EL (cell line): ENCODE results near the gene ARSB.
A peak's percentile ranks its signal among the peaks of the same experiment; 100 is the strongest.

ENCODE experiments used
- DNase-seq: peaks from one replicate; pipeline ENCODE4 v3.0.0-alpha.2; 2016

ARSB gene

DNA sequence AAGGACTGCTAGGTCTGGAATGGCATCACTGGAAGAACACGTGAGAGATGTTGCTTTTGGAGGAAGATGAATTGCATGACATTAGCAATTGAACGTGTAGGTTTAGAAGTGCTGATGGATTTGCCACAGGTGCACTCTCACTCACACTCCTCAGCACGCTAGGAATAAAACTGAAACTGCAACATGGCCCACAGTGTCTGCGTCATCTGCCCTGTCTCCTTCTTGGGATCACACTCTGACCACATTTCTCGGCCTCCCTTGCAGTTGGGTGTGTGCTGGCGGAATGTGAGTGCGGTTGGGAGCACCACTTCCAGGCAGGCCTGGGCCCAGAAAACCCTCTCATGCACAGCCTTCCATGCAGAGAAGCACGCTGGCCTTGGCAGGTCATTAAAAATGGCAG, 183.7 kb downstream of the ARSB start:
- DNase-seq = no peak

GRCh38 chr5:78799266-78800017, 185.7 kb downstream of the ARSB start:
- peak; percentile 69 for DNase-seq

GRCh38 chr5:78798673-78799029, 186.5 kb downstream of the ARSB start:
- DNase-seq = no peak

- no peak for DNase-seq
These were observed 187.0 kb downstream of the ARSB start for GRCh38 chr5:78797936-78798672.

- DNase-seq = peak; percentile 28
These were observed 189.4 kb downstream of the ARSB start for GRCh38 chr5:78795757-78796156.

DNA sequence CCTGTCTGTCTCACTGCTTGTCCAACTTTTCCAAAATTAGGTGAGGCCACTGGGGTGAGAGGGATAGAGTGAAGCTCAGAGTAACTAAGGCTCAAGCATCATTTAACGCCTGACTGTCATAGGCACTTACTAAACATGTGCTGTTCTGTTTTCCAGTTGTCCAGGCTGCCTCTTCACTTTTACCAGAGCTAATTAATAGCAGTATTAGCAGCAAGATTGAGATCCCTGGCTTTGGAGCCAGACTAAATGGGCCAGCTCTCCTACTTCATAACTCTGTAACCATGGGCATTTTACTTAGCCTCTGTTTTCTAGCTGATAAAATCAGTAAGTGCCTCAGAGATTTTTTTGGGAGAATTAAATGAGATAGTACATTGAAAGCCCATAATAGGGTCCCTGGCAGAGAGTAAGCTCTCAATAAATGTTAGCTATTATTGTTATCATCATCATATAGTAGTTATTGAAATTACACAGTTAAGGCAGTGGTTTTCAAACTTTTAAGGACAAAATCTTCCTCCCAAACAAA, 190.4 kb downstream of the ARSB start:
- DNase-seq = no peak

DNA sequence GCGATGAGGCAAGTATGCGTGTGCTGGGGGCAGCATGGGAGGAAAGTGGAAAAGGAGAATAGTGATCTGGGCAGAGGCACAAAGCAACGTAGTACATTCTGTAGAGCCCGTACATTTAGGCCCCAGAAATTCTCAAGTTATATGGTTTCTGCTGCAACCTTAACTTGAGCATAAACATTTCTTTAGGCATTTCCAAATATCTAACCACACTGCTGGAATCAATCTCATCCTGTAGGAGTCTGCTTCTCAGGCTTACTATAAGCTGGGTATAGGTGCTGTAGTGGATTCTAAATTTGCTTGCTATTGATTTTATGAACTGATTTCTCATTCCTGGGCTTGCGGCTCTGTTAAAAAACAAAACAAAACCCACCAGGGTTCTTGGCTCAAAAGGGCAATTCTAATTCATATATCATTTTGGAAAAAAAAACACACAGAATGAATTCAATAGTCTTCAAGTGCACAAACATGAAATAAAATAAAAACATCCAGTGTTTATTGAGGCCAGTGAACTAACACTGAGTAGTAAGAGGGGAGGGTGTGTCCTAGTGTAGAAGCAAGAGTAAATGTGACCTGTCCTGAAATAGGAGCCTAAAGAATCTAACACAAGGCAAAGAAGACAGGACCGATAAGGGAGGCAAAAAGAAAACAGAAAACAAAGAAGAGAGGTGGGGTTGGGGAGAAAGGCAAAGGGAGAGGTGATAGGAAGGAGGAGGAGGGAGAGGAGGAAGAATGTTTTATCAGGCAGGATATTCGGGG, 191.0 kb downstream of the ARSB start:
- DNase-seq = no peak

DNA sequence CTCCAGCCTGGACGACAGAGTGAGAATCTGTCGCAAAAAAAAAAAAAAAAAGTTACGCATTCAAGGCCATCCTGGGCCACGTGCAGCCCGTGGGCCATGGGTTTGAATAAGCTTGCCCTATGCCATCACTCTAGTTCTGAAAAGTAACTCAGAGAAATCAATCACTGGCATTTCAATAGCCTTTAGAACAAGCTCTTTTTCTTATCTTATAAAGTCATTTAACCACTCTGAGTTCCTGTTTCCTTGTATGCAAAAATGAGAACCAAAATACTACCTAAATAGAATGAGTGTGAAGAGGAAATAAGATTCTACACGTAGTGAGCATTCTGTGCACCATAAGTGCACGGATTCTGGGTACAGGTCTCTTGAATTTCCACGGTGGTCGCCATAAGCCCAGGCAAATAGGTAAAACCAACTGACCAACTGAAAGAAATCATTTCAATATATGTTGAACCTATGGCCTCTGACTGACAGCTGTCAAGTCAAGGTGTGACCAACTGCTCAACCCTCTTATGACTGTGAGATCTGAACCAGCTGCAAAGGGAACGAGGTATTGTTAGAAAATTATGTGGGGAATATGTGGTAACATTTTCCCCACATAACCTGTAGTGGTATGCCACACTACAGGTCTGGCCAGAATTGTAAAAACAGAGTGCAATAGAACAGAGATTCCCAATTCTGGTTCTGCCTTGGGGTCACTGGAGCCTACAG, 192.6 kb downstream of the ARSB start:
- no peak for DNase-seq

DNA sequence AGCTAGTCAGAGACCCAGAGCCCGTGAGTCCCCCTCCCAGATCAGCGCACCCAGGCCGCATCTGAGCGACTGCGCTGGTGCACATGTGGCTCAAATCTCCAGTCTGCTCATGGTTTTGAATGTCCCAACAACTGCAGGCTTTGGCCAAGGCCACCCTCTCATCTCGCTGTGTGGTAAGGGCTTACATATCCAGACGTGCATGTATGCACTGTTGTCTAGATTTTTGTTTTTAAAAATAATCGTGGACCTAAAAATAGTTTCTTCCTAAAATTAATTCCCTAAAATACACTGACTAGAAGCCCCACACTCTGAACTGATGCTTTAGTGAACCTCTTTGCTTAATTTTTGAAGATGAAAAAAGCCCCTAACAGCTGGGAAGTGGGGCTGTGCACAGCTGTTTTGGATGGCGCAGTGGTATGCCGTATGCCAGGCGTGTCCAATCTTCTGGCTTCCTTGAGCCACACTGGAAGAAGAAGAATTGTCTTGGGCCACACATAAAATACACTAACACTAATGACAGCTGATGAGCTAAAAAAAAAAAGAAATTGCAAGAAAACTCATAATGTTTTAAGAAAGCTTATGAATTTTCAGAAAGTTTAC, 193.5 kb downstream of the ARSB start:
- DNase-seq = no peak

DNA sequence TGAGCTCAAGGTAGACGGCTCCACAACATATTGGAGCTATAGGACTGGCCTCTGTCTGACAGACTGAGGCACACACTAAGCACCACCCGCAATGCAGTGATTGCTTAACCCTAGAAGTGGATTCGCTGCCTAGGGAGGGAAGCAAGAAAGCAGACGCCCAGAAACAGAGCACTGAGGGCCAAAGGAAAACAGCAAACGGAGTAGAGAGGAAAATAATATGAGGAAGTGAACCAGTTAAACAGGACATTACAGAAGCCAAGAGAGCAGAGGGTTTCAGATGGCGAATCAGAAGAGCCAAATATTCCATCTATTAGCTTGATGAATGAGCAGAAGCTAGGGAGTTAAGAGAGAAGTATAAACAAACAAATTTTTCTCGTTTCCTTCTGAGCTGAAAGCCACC, 197.3 kb downstream of the ARSB start:
- DNase-seq = no peak

DNA sequence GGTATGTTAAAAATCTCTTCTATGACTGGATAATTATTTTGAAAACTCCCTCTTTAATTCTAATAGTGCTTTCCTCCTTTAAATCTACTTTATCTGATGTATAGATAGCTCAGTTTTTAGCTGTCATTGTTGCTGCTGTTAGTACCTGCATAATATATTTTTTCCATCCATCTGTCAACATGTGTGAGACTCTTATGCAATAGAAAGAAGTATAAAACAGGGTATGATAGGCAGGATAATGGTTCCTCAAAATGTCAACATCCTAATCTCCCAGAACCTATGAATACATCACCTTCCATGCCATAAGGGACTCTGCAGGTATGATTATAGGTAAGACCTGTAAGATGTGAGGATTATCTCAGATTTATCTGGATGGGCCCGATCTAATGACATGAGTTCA, 199.7 kb downstream of the ARSB start:
- no peak for DNase-seq

- DNase-seq = no peak
These were observed 201.5 kb downstream of the ARSB start for GRCh38 chr5:78783434-78784130.

GRCh38 chr5:78782728-78783127, 202.4 kb downstream of the ARSB start:
- DNase-seq = no peak

DNA sequence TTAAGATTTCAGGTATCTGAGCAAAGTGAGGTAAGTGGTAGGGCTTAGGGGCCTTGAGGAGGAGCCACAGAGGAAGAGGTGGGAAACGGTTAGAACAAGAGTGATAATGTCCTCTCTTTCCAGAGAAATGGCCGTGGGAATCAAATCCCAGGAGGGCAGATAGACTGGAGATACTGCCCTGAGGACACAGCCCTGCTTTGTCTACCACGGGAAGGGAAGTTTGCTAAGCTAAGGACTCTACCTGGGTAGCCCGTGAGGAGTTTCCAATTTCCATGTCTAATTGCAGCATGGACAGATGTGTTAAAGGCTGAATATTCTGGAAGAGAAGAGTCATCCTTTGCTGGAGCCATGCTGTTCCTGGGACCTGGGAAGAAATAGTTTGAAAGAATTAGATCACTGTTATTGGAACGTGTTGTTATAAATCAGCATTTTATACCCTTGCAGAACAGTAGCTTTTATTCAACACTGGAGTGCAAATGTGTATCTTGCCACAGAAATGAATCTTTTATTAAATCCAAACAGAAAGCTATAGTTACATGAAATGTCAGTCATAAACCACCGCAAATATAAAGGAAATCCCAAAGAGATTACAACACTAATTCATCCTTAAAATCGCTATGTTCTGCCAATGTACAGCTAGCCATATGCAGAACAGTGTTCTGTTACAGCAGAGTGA, 203.4 kb downstream of the ARSB start:
- DNase-seq = no peak

DNA sequence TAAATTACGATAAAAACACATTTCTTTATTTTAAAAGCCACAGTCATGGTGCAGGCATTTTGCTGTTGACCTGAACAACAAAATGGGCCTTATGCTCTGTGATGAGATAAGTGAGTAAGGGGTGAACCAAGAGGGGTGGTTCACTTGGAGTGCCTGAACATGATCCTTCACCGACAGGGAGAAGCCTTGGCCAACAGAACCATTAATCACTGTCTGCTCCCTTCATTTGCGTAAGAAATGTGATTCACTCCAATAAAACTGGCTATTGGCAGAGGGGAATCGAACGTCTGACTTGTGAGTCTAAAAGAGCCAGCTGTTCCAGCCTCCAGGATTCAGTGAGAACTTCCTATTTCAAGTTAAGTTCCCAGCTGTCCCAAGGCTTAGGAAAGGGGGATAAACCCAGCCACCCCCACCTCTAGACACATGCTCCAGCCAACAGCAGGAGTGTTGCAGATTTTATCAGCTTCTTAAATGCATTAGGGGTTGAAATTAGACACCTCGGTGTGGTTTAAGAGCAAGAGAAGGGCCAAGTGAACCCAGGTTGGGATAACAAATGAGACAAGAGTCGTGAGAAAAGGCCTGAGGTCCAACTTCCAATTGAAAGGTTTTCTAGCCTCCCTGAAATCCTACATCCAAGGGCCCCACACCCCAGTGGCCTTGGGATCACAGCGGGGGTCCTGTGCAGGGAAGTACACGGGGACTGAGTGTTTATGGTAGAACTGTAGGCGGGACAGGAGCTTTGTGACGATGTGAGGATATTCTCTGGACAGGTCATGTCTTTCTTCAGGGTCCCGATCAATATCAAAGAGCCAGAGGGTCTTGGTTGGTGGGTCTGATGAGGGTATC, 205.1 kb downstream of the ARSB start:
- peak; percentile 85 for DNase-seq

DNA sequence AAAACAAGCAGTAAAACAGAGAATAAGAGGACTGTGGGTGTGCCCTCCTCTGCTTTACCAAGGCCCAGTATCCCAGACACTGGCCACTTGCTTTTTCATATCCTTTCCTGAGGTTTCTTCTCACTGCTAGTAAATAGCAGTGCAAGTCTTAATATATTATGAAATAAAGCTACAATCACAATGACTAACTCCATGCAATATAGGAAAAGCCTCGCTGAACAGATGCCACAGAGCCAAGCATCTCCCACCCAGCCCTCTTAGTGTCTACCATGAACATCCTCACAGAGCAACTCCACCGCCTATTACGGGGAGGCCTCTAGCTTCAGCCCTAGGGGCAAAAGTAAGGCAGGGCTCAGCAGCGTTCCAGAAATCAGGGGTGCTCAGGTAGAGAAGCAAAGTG, 205.8 kb downstream of the ARSB start:
- peak; percentile 15 for DNase-seq

DNA sequence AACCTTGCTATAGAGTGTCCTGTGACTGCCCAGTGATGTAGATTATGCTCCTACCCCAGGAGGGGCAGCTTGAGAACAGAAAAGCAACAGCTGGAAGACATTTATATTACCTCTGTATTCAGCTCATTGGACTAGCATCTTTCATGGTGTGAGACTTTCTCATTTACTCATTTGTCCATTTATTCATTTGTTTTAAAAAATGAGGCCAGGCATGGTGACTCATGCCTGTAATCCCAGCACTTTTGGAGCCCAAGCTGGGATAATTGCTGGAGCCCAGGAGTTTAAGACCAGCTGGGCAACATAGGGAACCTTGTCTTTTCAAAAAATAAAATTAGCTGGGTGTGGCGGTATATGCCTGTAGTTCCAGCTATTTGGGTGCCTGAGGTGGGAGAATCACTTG, 206.6 kb downstream of the ARSB start:
- peak; percentile 61 for DNase-seq

GRCh38 chr5:78777901-78778300, 207.2 kb downstream of the ARSB start:
- no peak for DNase-seq

GRCh38 chr5:78776637-78777036, 208.5 kb downstream of the ARSB start:
- DNase-seq = peak; percentile 53

- DNase-seq = no peak
These were observed 211.5 kb downstream of the ARSB start for GRCh38 chr5:78773655-78774054.
